SK-N-SH (cell line): ENCODE measurements around the gene PCSK7. TPM values are rescaled to one million over a fixed set of nuclear protein-coding genes. Genes with fewer than 3 reads are reported as not detected.
"Not testable (repeated sequence)": the region's sequence is repeated elsewhere in the genome, so short reads cannot be mapped to it uniquely, and the experiment has no call there.

Experiments used
- CTCF ChIA-PET: fragments of 300-600, 350-600 bp; formaldehyde crosslinking; extraction: SDS; loops from one replicate; lab custom pipeline; 2021; lab: Yijun Ruan, JAX
- POLR2A ChIA-PET: fragments of 350-600 bp; sonication (Branson Sonifier 250); formaldehyde crosslinking; extraction: SDS; loops from one replicate; lab custom pipeline; 2020; ENCODE audit warnings: antibody characterized with exemption, inconsistent platforms; lab: Yijun Ruan, JAX
- DNase-seq: peaks from one replicate; pipeline ENCODE4 v3.0.0; 2012
- H2AFZ ChIP-seq: fragments of 200-600 bp; sonication (generic); 2 replicates; pipeline ENCODE4 v1.8.1; 2016; ENCODE audit warnings: antibody characterized with exemption, mild to moderate bottlenecking, low read depth
- H3F3A ChIP-seq: fragments of 200-600 bp; sonication (generic); replicated peaks from 2 replicates; pipeline ENCODE3; 2016; ENCODE audit warnings: antibody characterized with exemption, mild to moderate bottlenecking; ENCODE audit not compliant: insufficient read depth
- H3K27ac ChIP-seq, 2 experiments: fragments of 200-500 bp in 1 of 2; fragments of 200-600 bp in 1 of 2; sonication (Bioruptor generic) in 1 of 2; sonication (generic), shearing (Covaris generic) in 1 of 2; 2 replicates each; pipeline versions ENCODE4 v1.5.1 to v1.6.1; 2014 to 2016; ENCODE audit warnings: low read depth in 2 of 2, inconsistent platforms in 1 of 2, low read length in 1 of 2, mild to moderate bottlenecking in 1 of 2, mixed read lengths in 1 of 2
- H3K27me3 ChIP-seq: fragments of 200-600 bp; sonication (generic), shearing (Covaris generic); 2 replicates; pipeline ENCODE4 v1.6.1; 2016; ENCODE audit warnings: mixed run types; ENCODE audit not compliant: insufficient read depth
- H3K36me3 ChIP-seq, 2 experiments: fragments of 200-500 bp in 1 of 2; fragments of 200-600 bp in 1 of 2; sonication (Bioruptor generic) in 1 of 2; sonication (generic) in 1 of 2; replicated peaks in 1 of 2; 2 replicates each; pipeline versions ENCODE3 to v1.5.1; 2014 to 2016; ENCODE audit warnings: low read length in 1 of 2, mild to moderate bottlenecking in 1 of 2; ENCODE audit not compliant: insufficient read depth in 2 of 2, control insufficient read depth in 1 of 2
- H3K4me1 ChIP-seq, 2 experiments: fragments of 200-500 bp in 1 of 2; fragments of 200-600 bp in 1 of 2; sonication (Bioruptor generic) in 1 of 2; sonication (generic), shearing (Covaris generic) in 1 of 2; 2 replicates each; pipeline versions ENCODE4 v1.5.1 to v1.6.1; 2014 to 2016; ENCODE audit warnings: low read depth in 1 of 2, low read length in 1 of 2, mixed run types in 1 of 2; ENCODE audit not compliant: insufficient read depth in 2 of 2, control insufficient read depth in 1 of 2
- H3K4me2 ChIP-seq: fragments of 200-600 bp; sonication (generic), shearing (Covaris generic); 2 replicates; pipeline ENCODE4 v1.6.1; 2017; ENCODE audit warnings: mixed run types
- H3K4me3 ChIP-seq, 2 experiments: fragments of 200-500 bp in 1 of 2; fragments of 200-600 bp in 1 of 2; sonication (Bioruptor generic) in 1 of 2; sonication (generic), shearing (Covaris generic) in 1 of 2; 2 replicates each; pipeline versions ENCODE4 v1.5.1 to v1.8.1; 2014 to 2016; ENCODE audit warnings: low read depth in 2 of 2, inconsistent platforms in 1 of 2, low read length in 1 of 2, mild to moderate bottlenecking in 1 of 2, mixed read lengths in 1 of 2, moderate library complexity in 1 of 2
- H3K79me2 ChIP-seq: fragments of 200-600 bp; sonication (generic); 2 replicates; pipeline ENCODE4 v1.8.1; 2017; ENCODE audit warnings: mild to moderate bottlenecking; ENCODE audit not compliant: insufficient read depth
- H3K9ac ChIP-seq: fragments of 200-600 bp; sonication (generic); 2 replicates; pipeline ENCODE4 v1.6.1; 2017; ENCODE audit warnings: mixed run types
- H3K9me2 ChIP-seq: fragments of 200-600 bp; sonication (generic); 2 replicates; pipeline ENCODE4 v1.6.1; 2017; ENCODE audit warnings: mixed run types
- H3K9me3 ChIP-seq: fragments of 200-600 bp; sonication (generic); 2 replicates; pipeline ENCODE4 v1.6.1; 2017; ENCODE audit warnings: mixed run types, mild to moderate bottlenecking, moderate library complexity
- H4K20me1 ChIP-seq: fragments of 200-600 bp; sonication (generic); 2 replicates; pipeline ENCODE4 v1.6.1; 2017; ENCODE audit warnings: mild to moderate bottlenecking, mixed run types; ENCODE audit not compliant: insufficient read depth
- CHD2 ChIP-seq: fragments of 150-350 bp; IDR thresholded peaks from 2 replicates; pipeline ENCODE4 v1.6.1; 2018; ENCODE audit warnings: low read length; ENCODE audit not compliant: partially characterized antibody
- ELF1 ChIP-seq: IDR thresholded peaks from 2 replicates; pipeline ENCODE4 v1.4.0; 2012
- FOXJ3 ChIP-seq: sonication (generic); formaldehyde crosslinking; IDR thresholded peaks from 2 replicates; pipeline ENCODE4 v1.5.1; 2020; ENCODE audit warnings: mild to moderate bottlenecking, missing genetic modification reagents
- FOXM1 ChIP-seq: IDR thresholded peaks from 2 replicates; pipeline ENCODE4 v1.4.0; 2012; ENCODE audit warnings: low read depth, mild to moderate bottlenecking
- NRF1 ChIP-seq: IDR thresholded peaks from 2 replicates; pipeline ENCODE4 v1.6.1; 2012; ENCODE audit warnings: low read depth, mild to moderate bottlenecking, low read length
- PBX3 ChIP-seq: IDR thresholded peaks from 2 replicates; pipeline ENCODE4; 2012
- POLR2AphosphoS5 ChIP-seq: IDR thresholded peaks from 2 replicates; pipeline ENCODE4 v1.6.1; 2012; ENCODE audit warnings: low read depth, low read length
- RCOR1 ChIP-seq: fragments of 150-350 bp; IDR thresholded peaks from 2 replicates; pipeline ENCODE4 v1.6.1; 2017; ENCODE audit warnings: antibody characterized with exemption, low read length
- RFX5 ChIP-seq: IDR thresholded peaks from 2 replicates; pipeline ENCODE4 v1.6.1; 2012; ENCODE audit warnings: mild to moderate bottlenecking, improper control_type of control experiment, low read length
- TAF1 ChIP-seq: IDR thresholded peaks from 2 replicates; pipeline ENCODE4 v1.6.1; 2012; ENCODE audit warnings: low read depth, mild to moderate bottlenecking, low read length, moderate library complexity, borderline replicate concordance
- USF2 ChIP-seq: fragments of 150-350 bp; IDR thresholded peaks from 2 replicates; pipeline ENCODE4 v1.6.1; 2017; ENCODE audit warnings: antibody characterized with exemption, low read length, low read depth, borderline replicate concordance
- ZBTB33 ChIP-seq: IDR thresholded peaks from 2 replicates; pipeline ENCODE4 v1.4.0; 2012; ENCODE audit warnings: low read depth, borderline replicate concordance
- WGBS: methylation state at CpG from one replicate; pipeline ENCODE4 v1.1.6; 2017; ENCODE audit warnings: low lambda C conversion rate; 5-methylcytosine and 5-hydroxymethylcytosine counted together
- polyA plus RNA-seq, 3 experiments: library from polyadenylated mRNA; depleted of rRNA; stranded (reverse); fragments of >200 nt; gene quantifications; 2 replicates each; pipeline ENCODE4 v1.2.3, GENCODE V29; 2012

The PCSK7 gene
- polyA plus RNA-seq, 1 of the 3 experiments (the other 2 are of a cell fraction), result 49.7 TPM

- Histone ChIP-seq H3K9me3 (peaks cover 3% of the 10 kb centered on the region; the same call in 1 of the 2 replicates), H3K79me2 (peaks cover 6% of the 10 kb centered on the region; the same call in 1 of the 2 replicates), H3F3A (peaks cover 18% of the 10 kb centered on the region), H3K4me3 (no peak overlapping the region), H2AFZ (no peak overlapping the region), H3K4me2 (no peak overlapping the region), H3K36me3 (peaks cover 0 to 28% of the 10 kb centered on the region in 2 experiments), H3K9ac (no peak overlapping the region)
- 94% methylated on average over 2 of the region's 2 CpGs for WGBS
- TF ChIP-seq ZBTB33, result no peak
- TF ChIP-seq POLR2AphosphoS5, result no peak
- TF ChIP-seq, all 33 proteins: peak for 0
- H3K27ac ChIP-seq, result no peak overlapping the region
- no peaks in the 10 kb centered on the region for H4K20me1 ChIP-seq
- POLR2A ChIA-PET, result no interaction called here
- CTCF ChIA-PET, result no interaction called here
- no peaks in the 10 kb centered on the region for H3K4me1 ChIP-seq
- no peaks in the 10 kb centered on the region for H3K9me2 ChIP-seq
- no peak for DNase-seq
- H3K27me3 ChIP-seq, result no peaks in the 10 kb centered on the region
These were observed 38.0 kb upstream of the PCSK7 start for GRCh38 chr11:117269856-117270255.

GRCh38 chr11:117265745-117266144, 33.9 kb upstream of the PCSK7 start:
- Histone ChIP-seq H3F3A (no peaks in the 10 kb centered on the region), H2AFZ (no peak overlapping the region), H3K4me3 (no peak overlapping the region), H3K4me1 (no peaks in the 10 kb centered on the region), H3K36me3 (peaks cover 3 to 32% of the 10 kb centered on the region in 2 experiments), H3K9me3 (no peaks in the 10 kb centered on the region), H3K27ac (no peak overlapping the region), H3K4me2 (no peak overlapping the region), H4K20me1 (no peaks in the 10 kb centered on the region), H3K79me2 (peaks cover 6% of the 10 kb centered on the region; the same call in 1 of the 2 replicates), H3K9me2 (no peaks in the 10 kb centered on the region), H3K27me3 (no peaks in the 10 kb centered on the region), H3K9ac (no peak overlapping the region)
- ChIA-PET POLR2A (no interaction called here), CTCF (interaction anchor here (1.5 kb wide), 1 partner anchor 543 kb away, joined by 4 read pairs; no protein-coding TSS in a partner anchor)
- TF ChIP-seq ELF1 (no peak), ZBTB33 (no peak), USF2 (no peak), PBX3 (no peak), CHD2 (no peak), RFX5 (no peak), NRF1 (no peak), RCOR1 (no peak), FOXM1 (no peak), TAF1 (no peak), FOXJ3 (no peak)
- WGBS, result 86% methylated on average over 2 of the region's 2 CpGs
- DNase-seq, result no peak

- H3K79me2 ChIP-seq, H3F3A ChIP-seq, H4K20me1 ChIP-seq, H3K9me2 ChIP-seq, H3K4me2 ChIP-seq, DNase-seq, H2AFZ ChIP-seq, H3K27me3 ChIP-seq, H3K9ac ChIP-seq, H3K4me1 ChIP-seq, H3K27ac ChIP-seq, CTCF ChIA-PET, H3K9me3 ChIP-seq, H3K4me3 ChIP-seq: not testable (repeated sequence)
- H3K36me3 ChIP-seq, result peaks cover 3 to 36% of the 10 kb centered on the region in 2 experiments
- WGBS, result 97% methylated on average over 7 of the region's 7 CpGs
- POLR2A ChIA-PET, result interaction anchor here (0.7 kb wide), 1 partner anchor 37 kb away, joined by 4 read pairs; no protein-coding TSS in a partner anchor
These were observed 32.9 kb upstream of the PCSK7 start for GRCh38 chr11:117264624-117265323.
